K562 (cell line): ENCODE data around the gene GALNT13. TPM values are rescaled to one million over a fixed set of nuclear protein-coding genes. Genes with fewer than 3 reads are reported as not detected.

Experiments used
- polyA plus RNA-seq, 8 experiments: library from polyadenylated mRNA; depleted of rRNA in 4 of 8; stranded (reverse) in 5 of 8; unstranded in 3 of 8; fragments of >200 nt; fragmentation: Nextera tagmentation in 2 of 8; fragmentation: Illumina TruSeq in 1 of 8; extraction: Ambion mirVana in 2 of 8; extraction: Trizol in 1 of 8; gene quantifications; 2 replicates each; pipeline versions ENCODE4 v1.2.1 to v1.2.3, GENCODE V29; 2011 to 2014; ENCODE audit warnings: inconsistent platforms in 1 of 8, missing spikeins in 1 of 8
- total RNA-seq, 7 experiments: library from RNA; depleted of rRNA in 6 of 7; stranded (reverse); fragments of >200 nt in 6 of 7; fragmentation: Illumina TruSeq in 2 of 7; extraction: Trizol in 2 of 7; gene quantifications; 2 replicates each; pipeline versions ENCODE4 v1.2.1 to v1.2.3, GENCODE V29; 2011 to 2021; ENCODE audit warnings: low replicate concordance in 1 of 7
- TF ChIP-seq, protein P1 (sequence below): fragments of 450-650 bp; IDR thresholded peaks from 2 replicates; pipeline ENCODE4 v1.6.1; 2016; ENCODE audit warnings: mild to moderate bottlenecking, moderate library complexity

GALNT13 gene
- total and polyA plus RNA-seq, 9 of the 15 experiments (the other 6 are each of a cell fraction or from before 2014, with no cell fraction given): not detected

DNA sequence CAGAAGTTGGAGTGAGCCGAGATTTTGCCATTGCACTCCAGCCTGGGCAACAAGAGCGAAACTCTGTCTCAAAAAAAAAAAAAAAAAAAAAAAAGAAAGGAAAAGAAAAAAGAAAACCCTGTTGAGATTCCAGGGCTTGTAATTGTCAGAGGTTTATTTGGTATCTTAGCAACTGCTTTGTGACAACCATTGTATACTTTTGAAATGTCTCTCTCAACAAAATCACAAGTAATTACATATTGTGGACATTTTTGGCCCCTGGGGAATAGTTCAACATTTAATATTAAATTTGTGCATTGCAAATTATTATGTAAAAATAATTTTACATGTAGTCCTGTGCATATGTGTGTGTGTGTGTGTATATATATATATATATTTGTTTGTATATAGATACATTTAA, 270.8 kb downstream of the GALNT13 start (continued):
- TF ChIP-seq, protein P1, sequence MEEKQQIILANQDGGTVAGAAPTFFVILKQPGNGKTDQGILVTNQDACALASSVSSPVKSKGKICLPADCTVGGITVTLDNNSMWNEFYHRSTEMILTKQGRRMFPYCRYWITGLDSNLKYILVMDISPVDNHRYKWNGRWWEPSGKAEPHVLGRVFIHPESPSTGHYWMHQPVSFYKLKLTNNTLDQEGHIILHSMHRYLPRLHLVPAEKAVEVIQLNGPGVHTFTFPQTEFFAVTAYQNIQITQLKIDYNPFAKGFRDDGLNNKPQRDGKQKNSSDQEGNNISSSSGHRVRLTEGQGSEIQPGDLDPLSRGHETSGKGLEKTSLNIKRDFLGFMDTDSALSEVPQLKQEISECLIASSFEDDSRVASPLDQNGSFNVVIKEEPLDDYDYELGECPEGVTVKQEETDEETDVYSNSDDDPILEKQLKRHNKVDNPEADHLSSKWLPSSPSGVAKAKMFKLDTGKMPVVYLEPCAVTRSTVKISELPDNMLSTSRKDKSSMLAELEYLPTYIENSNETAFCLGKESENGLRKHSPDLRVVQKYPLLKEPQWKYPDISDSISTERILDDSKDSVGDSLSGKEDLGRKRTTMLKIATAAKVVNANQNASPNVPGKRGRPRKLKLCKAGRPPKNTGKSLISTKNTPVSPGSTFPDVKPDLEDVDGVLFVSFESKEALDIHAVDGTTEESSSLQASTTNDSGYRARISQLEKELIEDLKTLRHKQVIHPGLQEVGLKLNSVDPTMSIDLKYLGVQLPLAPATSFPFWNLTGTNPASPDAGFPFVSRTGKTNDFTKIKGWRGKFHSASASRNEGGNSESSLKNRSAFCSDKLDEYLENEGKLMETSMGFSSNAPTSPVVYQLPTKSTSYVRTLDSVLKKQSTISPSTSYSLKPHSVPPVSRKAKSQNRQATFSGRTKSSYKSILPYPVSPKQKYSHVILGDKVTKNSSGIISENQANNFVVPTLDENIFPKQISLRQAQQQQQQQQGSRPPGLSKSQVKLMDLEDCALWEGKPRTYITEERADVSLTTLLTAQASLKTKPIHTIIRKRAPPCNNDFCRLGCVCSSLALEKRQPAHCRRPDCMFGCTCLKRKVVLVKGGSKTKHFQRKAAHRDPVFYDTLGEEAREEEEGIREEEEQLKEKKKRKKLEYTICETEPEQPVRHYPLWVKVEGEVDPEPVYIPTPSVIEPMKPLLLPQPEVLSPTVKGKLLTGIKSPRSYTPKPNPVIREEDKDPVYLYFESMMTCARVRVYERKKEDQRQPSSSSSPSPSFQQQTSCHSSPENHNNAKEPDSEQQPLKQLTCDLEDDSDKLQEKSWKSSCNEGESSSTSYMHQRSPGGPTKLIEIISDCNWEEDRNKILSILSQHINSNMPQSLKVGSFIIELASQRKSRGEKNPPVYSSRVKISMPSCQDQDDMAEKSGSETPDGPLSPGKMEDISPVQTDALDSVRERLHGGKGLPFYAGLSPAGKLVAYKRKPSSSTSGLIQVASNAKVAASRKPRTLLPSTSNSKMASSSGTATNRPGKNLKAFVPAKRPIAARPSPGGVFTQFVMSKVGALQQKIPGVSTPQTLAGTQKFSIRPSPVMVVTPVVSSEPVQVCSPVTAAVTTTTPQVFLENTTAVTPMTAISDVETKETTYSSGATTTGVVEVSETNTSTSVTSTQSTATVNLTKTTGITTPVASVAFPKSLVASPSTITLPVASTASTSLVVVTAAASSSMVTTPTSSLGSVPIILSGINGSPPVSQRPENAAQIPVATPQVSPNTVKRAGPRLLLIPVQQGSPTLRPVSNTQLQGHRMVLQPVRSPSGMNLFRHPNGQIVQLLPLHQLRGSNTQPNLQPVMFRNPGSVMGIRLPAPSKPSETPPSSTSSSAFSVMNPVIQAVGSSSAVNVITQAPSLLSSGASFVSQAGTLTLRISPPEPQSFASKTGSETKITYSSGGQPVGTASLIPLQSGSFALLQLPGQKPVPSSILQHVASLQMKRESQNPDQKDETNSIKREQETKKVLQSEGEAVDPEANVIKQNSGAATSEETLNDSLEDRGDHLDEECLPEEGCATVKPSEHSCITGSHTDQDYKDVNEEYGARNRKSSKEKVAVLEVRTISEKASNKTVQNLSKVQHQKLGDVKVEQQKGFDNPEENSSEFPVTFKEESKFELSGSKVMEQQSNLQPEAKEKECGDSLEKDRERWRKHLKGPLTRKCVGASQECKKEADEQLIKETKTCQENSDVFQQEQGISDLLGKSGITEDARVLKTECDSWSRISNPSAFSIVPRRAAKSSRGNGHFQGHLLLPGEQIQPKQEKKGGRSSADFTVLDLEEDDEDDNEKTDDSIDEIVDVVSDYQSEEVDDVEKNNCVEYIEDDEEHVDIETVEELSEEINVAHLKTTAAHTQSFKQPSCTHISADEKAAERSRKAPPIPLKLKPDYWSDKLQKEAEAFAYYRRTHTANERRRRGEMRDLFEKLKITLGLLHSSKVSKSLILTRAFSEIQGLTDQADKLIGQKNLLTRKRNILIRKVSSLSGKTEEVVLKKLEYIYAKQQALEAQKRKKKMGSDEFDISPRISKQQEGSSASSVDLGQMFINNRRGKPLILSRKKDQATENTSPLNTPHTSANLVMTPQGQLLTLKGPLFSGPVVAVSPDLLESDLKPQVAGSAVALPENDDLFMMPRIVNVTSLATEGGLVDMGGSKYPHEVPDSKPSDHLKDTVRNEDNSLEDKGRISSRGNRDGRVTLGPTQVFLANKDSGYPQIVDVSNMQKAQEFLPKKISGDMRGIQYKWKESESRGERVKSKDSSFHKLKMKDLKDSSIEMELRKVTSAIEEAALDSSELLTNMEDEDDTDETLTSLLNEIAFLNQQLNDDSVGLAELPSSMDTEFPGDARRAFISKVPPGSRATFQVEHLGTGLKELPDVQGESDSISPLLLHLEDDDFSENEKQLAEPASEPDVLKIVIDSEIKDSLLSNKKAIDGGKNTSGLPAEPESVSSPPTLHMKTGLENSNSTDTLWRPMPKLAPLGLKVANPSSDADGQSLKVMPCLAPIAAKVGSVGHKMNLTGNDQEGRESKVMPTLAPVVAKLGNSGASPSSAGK: no peak
